ENCODE data around the gene AUP1.
A peak's percentile ranks its signal among the peaks of the same experiment; 100 is the strongest.
"Not testable (repeated sequence)": the region's sequence is repeated elsewhere in the genome, so short reads cannot be mapped to it uniquely, and the experiment has no call there.

The AUP1 gene

DNA sequence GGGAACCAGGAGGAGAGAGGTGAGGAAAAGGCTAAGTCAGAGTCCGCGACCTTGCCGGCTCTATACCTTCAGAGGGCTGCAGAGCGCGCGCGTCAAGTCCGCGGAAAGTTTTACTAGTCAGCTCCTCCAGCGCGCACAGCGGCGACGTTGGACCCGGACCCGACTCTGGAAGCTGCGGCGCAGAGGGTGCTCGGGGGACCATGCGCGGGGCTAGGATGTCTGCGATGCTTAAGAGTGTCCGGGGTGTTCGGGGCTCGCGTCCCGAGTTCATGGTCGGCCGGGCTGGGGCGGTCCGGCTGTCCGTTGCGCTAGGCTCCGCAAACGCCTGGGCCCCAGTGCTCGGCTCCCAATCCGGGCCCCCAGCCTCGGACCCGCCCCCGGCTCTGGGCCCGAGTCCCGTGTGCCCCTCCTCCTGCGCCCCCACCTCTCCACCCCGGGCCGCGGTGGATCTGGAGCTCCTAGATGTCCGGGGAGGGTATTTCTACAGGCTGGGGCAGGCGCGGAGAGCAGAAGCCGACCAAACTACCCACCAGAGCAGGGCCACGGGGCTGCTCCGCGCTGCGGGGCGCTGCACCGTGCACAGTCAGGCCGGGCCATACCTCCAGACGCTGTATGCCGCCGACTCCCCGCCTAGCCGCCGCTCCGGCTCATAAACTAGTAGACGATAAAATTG is 30.1 kb downstream of the AUP1 start, which contains the start of gene LBX2:
Gene LBX2 (minus strand): TSS at position 337 of the 673 bp plus-strand sequence. CDS start 66 bp downstream, at position 271.
- peak; percentile 34 for DNase-seq (ENCODE audit: low read depth, low spot score)

- peak; percentile 89 for DNase-seq (ENCODE audit: low read depth, low spot score)
Measured at GRCh38 chr2:74498500-74499266, 30.8 kb downstream of the AUP1 start.

- DNase-seq (ENCODE audit: low read depth, low spot score), result peak; percentile 81
Measured at GRCh38 chr2:74497777-74498499, 31.6 kb downstream of the AUP1 start.

GRCh38 chr2:74496997-74497776 is 32.3 kb downstream of the AUP1 start:
- DNase-seq (ENCODE audit: low read depth, low spot score), result no peak

DNA sequence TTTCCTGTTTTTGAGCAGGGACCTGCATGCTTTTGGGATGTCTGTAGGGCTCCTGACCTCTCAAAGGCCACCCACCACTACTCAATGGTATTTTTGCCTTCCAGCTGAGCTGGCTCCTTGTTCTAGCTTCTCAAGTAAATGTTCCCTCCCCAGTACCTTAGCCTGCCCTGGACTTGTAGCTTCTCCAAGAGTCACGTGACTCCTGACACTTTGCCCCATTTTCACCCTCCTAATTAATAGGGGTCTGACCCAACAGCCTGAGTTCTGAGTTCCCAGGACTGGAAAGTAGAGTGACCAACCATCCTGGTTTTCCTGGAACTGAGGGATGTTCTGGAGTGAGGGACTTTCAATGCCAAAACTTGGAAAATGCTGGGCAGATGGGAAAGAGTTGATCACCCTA is 34.1 kb downstream of the AUP1 start:
- DNase-seq (ENCODE audit: low read depth, low spot score), result no peak

- no peak for DNase-seq (ENCODE audit: low read depth, low spot score)
Measured at GRCh38 chr2:74493546-74493945, 36.0 kb downstream of the AUP1 start.

DNA sequence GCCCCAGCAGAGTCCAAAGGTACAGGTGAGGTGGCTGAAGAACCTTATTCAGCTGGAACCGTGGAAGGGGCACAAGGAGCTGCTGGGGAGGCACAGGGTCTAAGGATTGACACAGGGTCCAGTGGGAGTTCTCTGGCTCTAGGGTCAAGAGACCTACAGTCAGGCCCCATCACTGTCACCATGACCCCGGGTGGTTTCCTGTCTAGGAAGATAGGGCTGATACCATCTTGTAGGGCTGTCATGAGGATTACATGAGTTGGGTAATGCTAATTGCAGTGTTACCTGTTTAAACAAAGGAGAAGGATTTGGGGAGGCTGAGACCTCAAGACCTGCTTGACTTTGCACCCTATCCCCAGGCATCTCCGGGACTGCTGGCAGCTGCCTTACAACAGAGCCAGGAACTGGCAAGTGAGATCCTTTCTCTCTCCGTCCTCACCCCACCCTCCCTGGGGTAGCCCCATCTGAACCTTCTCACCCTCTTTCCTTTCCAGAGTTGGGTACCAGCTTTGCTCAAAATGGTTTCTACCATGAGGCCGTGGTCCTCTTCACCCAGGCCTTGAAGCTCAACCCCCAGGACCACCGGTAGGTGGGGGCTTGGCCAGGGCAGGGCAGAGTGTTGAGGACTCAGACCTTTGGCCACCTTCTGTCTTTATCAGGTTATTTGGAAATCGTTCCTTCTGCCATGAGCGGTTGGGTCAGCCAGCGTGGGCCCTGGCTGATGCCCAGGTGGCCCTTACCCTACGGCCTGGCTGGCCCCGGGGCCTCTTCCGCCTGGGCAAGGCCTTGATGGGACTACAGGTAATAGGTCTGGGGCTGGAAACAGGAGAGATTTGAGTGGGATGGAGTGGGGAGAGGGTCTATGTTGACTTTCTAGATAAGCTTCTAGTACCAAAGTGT is 37.6 kb downstream of the AUP1 start:
- DNase-seq (ENCODE audit: low read depth, low spot score), result no peak

- no peak for DNase-seq (ENCODE audit: low read depth, low spot score)
Measured at GRCh38 chr2:74489906-74490305, 39.6 kb downstream of the AUP1 start.

GRCh38 chr2:74488643-74489481 is 40.6 kb downstream of the AUP1 start:
- DNase-seq (ENCODE audit: low read depth, low spot score), result no peak

GRCh38 chr2:74486141-74486540 is 43.4 kb downstream of the AUP1 start:
- DNase-seq (ENCODE audit: low read depth, low spot score), result no peak

DNA sequence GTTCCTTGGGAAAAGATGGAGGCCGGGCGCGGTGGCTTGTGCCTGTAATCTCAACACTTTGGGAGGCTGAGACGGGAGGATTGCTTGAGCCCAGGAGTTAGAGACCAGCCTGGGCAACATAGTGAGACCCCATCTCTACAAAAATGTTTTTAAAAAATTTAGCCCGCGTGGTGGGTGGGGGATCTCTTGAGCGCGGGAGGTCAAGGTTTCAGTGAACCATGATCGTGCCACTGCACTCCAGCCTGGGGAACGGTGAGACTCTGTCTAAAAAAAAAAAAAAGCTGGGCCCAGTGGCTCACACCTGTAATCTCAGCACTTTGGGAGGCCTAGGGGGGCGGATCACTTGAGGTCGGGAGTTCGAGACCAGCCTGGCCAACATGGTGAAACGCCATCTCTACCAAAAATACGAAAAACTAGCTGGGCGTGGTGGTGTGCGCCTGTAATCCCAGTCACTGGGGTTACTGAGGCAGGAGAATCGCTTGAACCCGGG is 45.8 kb downstream of the AUP1 start:
- not testable (repeated sequence) for DNase-seq (ENCODE audit: low read depth, low spot score)

DNA sequence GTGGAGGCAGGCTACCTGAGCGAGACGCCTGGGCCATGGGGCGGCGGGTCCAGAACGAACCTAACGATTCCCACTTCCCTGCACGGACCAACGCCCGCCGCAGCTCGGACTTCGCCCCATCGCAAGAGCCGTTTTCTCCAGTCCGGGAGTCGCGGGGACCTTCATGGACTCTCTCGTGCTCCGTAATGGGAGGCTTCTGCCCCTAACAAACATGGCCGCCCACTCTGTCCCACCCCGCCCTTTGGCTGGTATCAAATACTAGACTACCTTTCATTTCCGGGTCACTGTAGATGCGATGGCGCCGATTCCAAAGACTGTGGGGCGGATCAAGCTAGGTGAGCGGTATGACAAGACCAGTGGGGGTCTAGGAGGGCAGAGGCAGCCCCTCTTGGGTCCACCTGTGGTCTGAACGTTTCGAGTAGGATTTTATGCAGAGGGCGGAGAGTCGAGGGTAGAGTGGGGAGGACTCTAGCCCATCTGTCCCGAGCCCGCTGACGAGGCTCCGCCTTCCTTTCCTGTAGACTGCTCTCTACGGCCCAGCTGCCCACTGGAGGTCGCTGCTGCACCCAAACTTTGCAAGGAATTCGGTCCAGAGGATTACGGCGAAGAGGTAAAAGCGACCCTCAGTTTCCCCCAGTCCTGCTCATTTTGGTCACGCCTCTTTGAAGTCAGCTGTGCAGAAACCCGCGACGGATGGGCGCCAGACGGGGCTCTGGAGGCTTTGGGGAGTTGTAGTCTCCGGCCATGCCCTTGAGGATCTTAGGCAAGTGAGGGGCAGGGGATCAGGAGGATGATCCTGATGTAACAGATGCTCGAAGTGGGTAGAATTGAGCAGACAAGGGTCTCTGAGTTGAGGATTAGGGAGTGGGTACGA is 46.5 kb downstream of the AUP1 start, which contains the start of the genes CCDC142 and TTC31:
Gene CCDC142 (minus strand): TSS at position 198 of the 874 bp plus-strand sequence. CDS start 161 bp downstream, at position 37.
Gene TTC31 (plus strand): TSS at position 281 of the 874 bp plus-strand sequence. CDS start 15 bp downstream, at position 296.
- DNase-seq (ENCODE audit: low read depth, low spot score), result peak; percentile 97

DNA sequence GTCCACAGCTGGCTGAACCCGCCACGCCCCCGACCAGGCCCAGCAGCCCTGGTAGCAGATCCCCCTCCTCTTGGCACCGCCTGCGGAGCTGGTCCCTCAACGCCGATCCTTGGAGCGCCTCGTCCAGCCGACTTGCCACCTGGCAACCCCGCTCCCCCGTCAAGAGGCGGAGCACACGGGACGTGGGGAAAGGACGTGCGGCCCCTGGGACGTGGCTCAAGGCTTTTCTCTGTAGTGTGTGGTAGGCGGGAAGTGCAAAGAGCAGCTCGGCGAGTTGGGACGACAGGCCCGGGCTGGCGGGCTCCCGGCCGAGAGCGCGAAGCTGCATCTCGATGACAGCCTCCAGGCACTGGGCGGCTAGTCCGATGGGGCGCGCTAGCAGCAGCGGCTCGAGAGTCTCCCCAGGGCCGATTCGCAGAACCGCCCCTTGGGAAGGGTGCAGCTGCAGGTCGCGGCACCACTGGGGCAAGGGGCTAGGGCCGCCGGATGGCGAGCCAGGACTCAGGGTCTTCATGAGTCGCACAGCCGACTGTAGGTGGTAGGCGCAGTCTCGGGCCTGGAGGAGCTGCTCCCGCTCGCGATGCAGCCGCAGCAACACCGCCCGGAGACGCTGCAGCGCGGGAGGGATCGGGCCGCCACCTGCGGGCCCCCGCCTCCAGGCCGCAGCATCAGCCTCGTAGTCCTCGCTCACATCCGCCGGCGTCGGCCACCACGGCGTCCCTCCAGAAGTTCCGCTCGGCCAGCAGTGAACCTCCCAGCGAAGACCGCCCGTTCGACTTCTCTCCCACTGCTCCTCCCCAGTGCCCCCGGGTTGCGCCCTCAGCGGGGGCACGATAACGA is 47.3 kb downstream of the AUP1 start:
- no peak for DNase-seq (ENCODE audit: low read depth, low spot score)

DNA sequence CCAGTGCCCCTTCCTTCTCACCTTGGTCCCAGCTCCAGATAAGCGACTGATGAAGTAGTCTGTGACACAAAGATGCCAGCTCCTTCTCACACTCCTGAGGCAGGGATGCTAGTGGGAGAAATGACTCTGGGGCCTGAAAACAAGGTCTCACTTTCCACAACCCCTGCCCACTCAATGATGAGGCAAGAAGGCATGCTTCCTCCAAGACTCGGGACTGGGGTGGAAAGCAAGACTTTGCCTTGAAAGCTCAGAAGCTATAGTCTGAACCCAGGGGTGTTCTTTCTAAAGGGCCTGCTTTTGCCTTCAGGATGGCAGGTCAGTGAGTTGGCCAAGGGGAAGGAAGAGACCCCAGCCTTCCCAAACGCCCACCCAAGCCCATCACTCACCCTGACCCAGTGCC is 48.1 kb downstream of the AUP1 start:
- no peak for DNase-seq (ENCODE audit: low read depth, low spot score)

Measured in ELF-1 (cell line).